ENCODE results near the gene PGR.
A peak's percentile ranks its signal among the peaks of the same experiment; 100 is the strongest.
"Not testable (repeated sequence)": the region's sequence is repeated elsewhere in the genome, so short reads cannot be mapped to it uniquely, and the experiment has no call there.

Gene PGR

GRCh38 chr11:101048479-101048878 is 81.1 kb downstream of the PGR start:
- Mint-ChIP-seq H3K27ac (no peak overlapping the region), H3K27me3 (peaks cover 0 to 9% of the 10 kb centered on the region in 2 donors), H3K4me3 (no peak overlapping the region), H3K4me1 (peaks cover 0 to 12% of the 10 kb centered on the region in 2 donors), H3K9me3 (no peaks in the 10 kb centered on the region), H3K36me3 (no peaks in the 10 kb centered on the region)
- no peak for ATAC-seq (replicated peaks)
- no peak for DNase-seq

- Mint-ChIP-seq H3K4me1 (peaks cover 0 to 12% of the 10 kb centered on the region in 2 donors), H3K27ac (no peak overlapping the region), H3K9me3 (no peaks in the 10 kb centered on the region), H3K4me3 (no peak overlapping the region), H3K27me3 (peaks cover 0 to 12% of the 10 kb centered on the region in 2 donors), H3K36me3 (no peaks in the 10 kb centered on the region)
- DNase-seq (no peak), ATAC-seq (replicated peaks) (peak; percentile 51 to 61)
Measured at GRCh38 chr11:101046947-101047346, 82.7 kb downstream of the PGR start.

GRCh38 chr11:101045415-101045814 is 84.2 kb downstream of the PGR start:
- Mint-ChIP-seq H3K36me3 (no peaks in the 10 kb centered on the region), H3K27ac (no peak overlapping the region), H3K9me3 (no peaks in the 10 kb centered on the region), H3K4me3 (no peak overlapping the region), H3K27me3 (peaks cover 8% of the 10 kb centered on the region in 2 donors), H3K4me1 (peaks cover 0 to 12% of the 10 kb centered on the region in 2 donors)
- ATAC-seq (replicated peaks) (no peak), DNase-seq (no peak)

- Mint-ChIP-seq H3K36me3 (no peaks in the 10 kb centered on the region), H3K9me3 (no peaks in the 10 kb centered on the region), H3K4me1 (peaks cover 0 to 12% of the 10 kb centered on the region in 2 donors), H3K27me3 (peaks cover 8 to 14% of the 10 kb centered on the region in 2 donors), H3K27ac (no peak overlapping the region), H3K4me3 (no peak overlapping the region)
- ATAC-seq (replicated peaks): no peak
- DNase-seq: no peak
Measured at GRCh38 chr11:101043940-101044339, 85.7 kb downstream of the PGR start.

DNA sequence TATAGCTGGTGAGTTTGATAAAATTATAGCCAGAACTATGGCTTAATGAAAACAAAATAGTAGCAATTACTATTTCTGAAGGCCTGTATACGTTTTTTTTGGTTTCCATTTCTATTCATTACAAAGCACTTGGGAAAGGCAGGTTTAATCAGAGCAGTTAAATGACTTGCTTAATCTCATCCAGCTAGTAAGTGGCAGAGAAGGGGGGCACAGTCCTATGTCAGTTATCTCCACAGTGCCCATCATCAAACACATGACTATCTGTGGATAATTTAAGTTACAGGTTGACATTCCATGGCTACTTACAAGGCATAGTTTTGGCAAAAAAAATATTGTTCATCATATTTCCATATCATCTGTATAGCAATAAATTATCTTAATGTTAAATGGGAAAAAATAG is 93.7 kb downstream of the PGR start:
- H3K4me3 Mint-ChIP-seq: no peak overlapping the region
- DNase-seq (no peak), ATAC-seq (replicated peaks) (no peak)
- no peaks in the 10 kb centered on the region for H3K36me3 Mint-ChIP-seq
- H3K27me3 Mint-ChIP-seq: peaks cover 0 to 10% of the 10 kb centered on the region in 2 donors
- H3K4me1 Mint-ChIP-seq: peaks cover 4 to 8% of the 10 kb centered on the region in 2 donors
- no peaks in the 10 kb centered on the region for H3K9me3 Mint-ChIP-seq
- H3K27ac Mint-ChIP-seq: no peak overlapping the region

DNA sequence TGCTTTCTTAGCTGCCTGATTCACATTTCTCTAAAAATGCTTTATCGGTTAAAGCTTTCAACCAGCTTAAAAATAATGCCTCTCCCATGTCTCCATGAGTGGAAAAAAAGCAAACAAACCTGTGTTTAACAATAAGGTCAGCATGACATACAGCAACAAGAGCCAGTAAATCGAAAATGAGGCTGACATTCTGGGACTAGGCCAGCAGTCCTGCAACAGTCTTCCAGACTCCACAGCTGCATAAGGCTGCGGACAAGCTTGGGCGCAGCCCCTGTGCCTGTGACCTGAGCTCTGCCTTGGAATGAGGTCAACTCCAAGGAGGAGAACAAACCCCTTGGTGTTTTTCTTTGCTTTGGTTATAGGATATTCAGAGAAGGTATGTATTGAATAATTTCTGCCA is 95.5 kb downstream of the PGR start:
- H3K9me3 Mint-ChIP-seq: no peaks in the 10 kb centered on the region
- DNase-seq: no peak
- no peak overlapping the region for H3K27ac Mint-ChIP-seq
- ATAC-seq (replicated peaks): no peak
- H3K4me3 Mint-ChIP-seq: no peak overlapping the region
- H3K36me3 Mint-ChIP-seq: no peaks in the 10 kb centered on the region
- no peaks in the 10 kb centered on the region for H3K27me3 Mint-ChIP-seq
- H3K4me1 Mint-ChIP-seq: peaks cover 11 to 12% of the 10 kb centered on the region in 2 donors

- Mint-ChIP-seq H3K9me3 (no peaks in the 10 kb centered on the region), H3K4me3 (no peak overlapping the region), H3K36me3 (no peaks in the 10 kb centered on the region), H3K27me3 (no peaks in the 10 kb centered on the region), H3K27ac (no peak overlapping the region), H3K4me1 (peaks cover 11 to 12% of the 10 kb centered on the region in 2 donors)
- DNase-seq: no peak
- ATAC-seq (replicated peaks): no peak
Measured at GRCh38 chr11:101032991-101033390, 96.6 kb downstream of the PGR start.

GRCh38 chr11:101031713-101032112 is 97.9 kb downstream of the PGR start:
- H3K27me3 Mint-ChIP-seq: no peaks in the 10 kb centered on the region
- DNase-seq (no peak), ATAC-seq (replicated peaks) (peak; percentile 54)
- no peaks in the 10 kb centered on the region for H3K9me3 Mint-ChIP-seq
- no peak overlapping the region for H3K4me3 Mint-ChIP-seq
- H3K36me3 Mint-ChIP-seq: no peaks in the 10 kb centered on the region
- peaks cover 11 to 12% of the 10 kb centered on the region in 2 donors for H3K4me1 Mint-ChIP-seq
- no peak overlapping the region for H3K27ac Mint-ChIP-seq

GRCh38 chr11:101030692-101031091 is 98.9 kb downstream of the PGR start:
- Mint-ChIP-seq H3K4me3 (no peak overlapping the region), H3K36me3 (no peaks in the 10 kb centered on the region), H3K27ac (peak overlapping the region; percentile 48), H3K9me3 (no peaks in the 10 kb centered on the region), H3K27me3 (no peaks in the 10 kb centered on the region), H3K4me1 (peaks cover 11 to 12% of the 10 kb centered on the region in 2 donors)
- peak; percentile 16 for DNase-seq
- ATAC-seq (replicated peaks): peak; percentile 93 to 96

- Mint-ChIP-seq H3K4me1 (peaks cover 11 to 12% of the 10 kb centered on the region in 2 donors), H3K27ac (no peak overlapping the region), H3K9me3 (no peaks in the 10 kb centered on the region), H3K4me3 (no peak overlapping the region), H3K27me3 (no peaks in the 10 kb centered on the region), H3K36me3 (no peaks in the 10 kb centered on the region)
- DNase-seq: no peak
- ATAC-seq (replicated peaks): no peak
Measured at GRCh38 chr11:101030015-101030414, 99.6 kb downstream of the PGR start.

DNA sequence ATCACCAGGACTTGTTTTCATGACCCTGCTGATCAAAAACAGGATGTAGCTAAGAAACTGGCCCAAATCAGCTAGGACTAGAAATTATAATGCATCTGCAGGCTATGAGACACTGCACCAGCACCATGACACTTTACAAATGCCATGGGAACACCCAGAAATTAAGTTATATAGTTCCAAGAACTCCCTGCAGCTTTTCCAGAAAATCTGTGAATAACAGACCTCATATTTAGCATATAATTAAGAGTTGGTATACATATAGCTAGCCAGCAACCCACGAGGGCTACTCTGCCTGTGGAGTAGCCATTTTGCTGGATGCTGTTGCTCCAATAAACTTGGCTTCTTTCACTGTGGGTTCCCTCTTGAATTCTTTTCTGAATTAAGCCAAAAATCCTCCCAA is 101.0 kb downstream of the PGR start:
- Mint-ChIP-seq H3K27me3 (no peaks in the 10 kb centered on the region), H3K27ac (no peak overlapping the region), H3K9me3 (no peaks in the 10 kb centered on the region), H3K4me1 (peaks cover 11 to 12% of the 10 kb centered on the region in 2 donors), H3K4me3 (no peak overlapping the region), H3K36me3 (no peaks in the 10 kb centered on the region)
- no peak for ATAC-seq (replicated peaks)
- DNase-seq: no peak

DNA sequence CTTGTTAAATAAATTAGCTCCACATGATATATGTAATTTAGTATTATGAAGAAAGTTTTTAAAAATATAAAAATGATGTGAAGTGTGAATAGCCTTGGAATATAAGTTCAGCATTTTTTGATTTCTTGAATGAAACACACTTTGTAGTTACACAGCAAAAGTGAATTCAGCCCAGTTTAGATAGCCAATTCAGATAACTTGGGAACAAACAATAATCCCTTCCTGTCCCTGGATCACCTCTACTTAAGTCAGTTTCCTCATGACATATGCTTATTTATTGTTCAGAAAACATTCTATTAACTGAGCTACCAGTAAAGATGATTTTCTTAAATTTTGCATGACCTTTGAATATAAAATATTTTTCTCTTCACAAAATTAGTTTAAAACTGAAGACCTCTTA is 107.4 kb downstream of the PGR start:
- Mint-ChIP-seq H3K4me3 (no peak overlapping the region), H3K27me3 (peaks cover 9 to 16% of the 10 kb centered on the region in 2 donors), H3K9me3 (no peaks in the 10 kb centered on the region), H3K4me1 (no peaks in the 10 kb centered on the region), H3K27ac (no peak overlapping the region), H3K36me3 (no peaks in the 10 kb centered on the region)
- ATAC-seq (replicated peaks): no peak
- DNase-seq: no peak

- no peaks in the 10 kb centered on the region for H3K4me1 Mint-ChIP-seq
- H3K4me3 Mint-ChIP-seq: no peak overlapping the region
- peaks cover 9 to 16% of the 10 kb centered on the region in 2 donors for H3K27me3 Mint-ChIP-seq
- H3K36me3 Mint-ChIP-seq: no peaks in the 10 kb centered on the region
- no peaks in the 10 kb centered on the region for H3K9me3 Mint-ChIP-seq
- no peak for DNase-seq
- H3K27ac Mint-ChIP-seq: no peak overlapping the region
- no peak for ATAC-seq (replicated peaks)
Measured at GRCh38 chr11:101019870-101020269, 109.7 kb downstream of the PGR start.

GRCh38 chr11:101014600-101015285 is 114.9 kb downstream of the PGR start:
- no peak for ATAC-seq (replicated peaks)
- peaks cover 4 to 7% of the 10 kb centered on the region in 2 donors for H3K4me1 Mint-ChIP-seq
- H3K9me3 Mint-ChIP-seq: peaks cover 2 to 3% of the 10 kb centered on the region in 2 donors

GRCh38 chr11:101013702-101014101 is 115.9 kb downstream of the PGR start:
- not testable (repeated sequence) for DNase-seq; H3K27me3 Mint-ChIP-seq; H3K4me3 Mint-ChIP-seq; H3K9me3 Mint-ChIP-seq; ATAC-seq (replicated peaks); H3K36me3 Mint-ChIP-seq; H3K27ac Mint-ChIP-seq
- peaks cover 14 to 18% of the 10 kb centered on the region in 2 donors for H3K4me1 Mint-ChIP-seq

More at GRCh38 chr11:101014600-101015285, 114.9 kb downstream of the PGR start:
- Mint-ChIP-seq H3K27me3 (peaks cover 6 to 11% of the 10 kb centered on the region in 2 donors), H3K27ac (no peak overlapping the region), H3K36me3 (peaks cover 0 to 3% of the 10 kb centered on the region in 2 donors), H3K4me3 (no peak overlapping the region)
- DNase-seq: no peak
